Peyer's patch (tissue), 4 donors: ENCODE data around the gene SPDYC. TPM values are rescaled to one million over a fixed set of nuclear protein-coding genes. Genes with fewer than 3 reads are reported as not detected.

ENCODE experiments used
- DNase-seq, 3 donors: peaks; one replicate each; pipeline ENCODE4 v3.0.0-alpha.2; 2017 to 2019
- H3K27ac ChIP-seq, 4 donors: fragments of 200-600 bp; sonication (generic); one replicate each; pipeline ENCODE4 v1.5.1; 2016 to 2019
- H3K27me3 ChIP-seq, 2 donors: fragments of 200-600 bp; sonication (generic); one replicate each; pipeline ENCODE4 v1.5.1; 2019
- H3K36me3 ChIP-seq, 3 donors: fragments of 200-600 bp; sonication (generic); one replicate each; pipeline ENCODE4 v1.5.1; 2016 to 2019
- H3K4me1 ChIP-seq, 4 donors: fragments of 200-600 bp; sonication (generic); one replicate each; pipeline ENCODE4 v1.5.1; 2016 to 2019
- H3K4me3 ChIP-seq, 4 donors: fragments of 200-600 bp; sonication (generic); 1 replicate in 3 of 4; 2 replicates in 1 of 4; pipeline ENCODE4 v1.5.1; 2016 to 2019; ENCODE audit warnings: mild to moderate bottlenecking in 1 of 4
- H3K9me3 ChIP-seq, 4 donors: fragments of 200-600 bp; sonication (generic); one replicate each; pipeline ENCODE4 v1.5.1; 2016 to 2019; ENCODE audit warnings: mild to moderate bottlenecking in 1 of 4
- POLR2A ChIP-seq, 2 donors: fragments of 450-650 bp; IDR thresholded peaks; one replicate each; pipeline ENCODE4 v1.5.1; 2017; ENCODE audit warnings: antibody characterized with exemption in 2 of 2, mild to moderate bottlenecking in 2 of 2, moderate library complexity in 2 of 2
- total RNA-seq, 4 donors: library from RNA; depleted of rRNA; stranded (reverse); fragments of >200 nt; gene quantifications; one replicate each; pipeline ENCODE4 v1.1.0, GENCODE V29; 2016
- TF ChIP-seq, protein P1 (sequence below), 6 experiments: fragments of 450-650 bp in 4 of 6; fragments of 200-600 bp in 2 of 6; sonication (generic) in 1 of 6; IDR thresholded peaks; one replicate each; pipeline ENCODE4 v1.5.1; 2017 to 2019; ENCODE audit warnings: antibody characterized with exemption in 6 of 6, mild to moderate bottlenecking in 3 of 6, moderate library complexity in 1 of 6

SPDYC gene
- total RNA-seq, 4 donors from 2014 or later = not detected

- H3K27ac ChIP-seq = no peak overlapping the region
- TF ChIP-seq, protein P1, sequence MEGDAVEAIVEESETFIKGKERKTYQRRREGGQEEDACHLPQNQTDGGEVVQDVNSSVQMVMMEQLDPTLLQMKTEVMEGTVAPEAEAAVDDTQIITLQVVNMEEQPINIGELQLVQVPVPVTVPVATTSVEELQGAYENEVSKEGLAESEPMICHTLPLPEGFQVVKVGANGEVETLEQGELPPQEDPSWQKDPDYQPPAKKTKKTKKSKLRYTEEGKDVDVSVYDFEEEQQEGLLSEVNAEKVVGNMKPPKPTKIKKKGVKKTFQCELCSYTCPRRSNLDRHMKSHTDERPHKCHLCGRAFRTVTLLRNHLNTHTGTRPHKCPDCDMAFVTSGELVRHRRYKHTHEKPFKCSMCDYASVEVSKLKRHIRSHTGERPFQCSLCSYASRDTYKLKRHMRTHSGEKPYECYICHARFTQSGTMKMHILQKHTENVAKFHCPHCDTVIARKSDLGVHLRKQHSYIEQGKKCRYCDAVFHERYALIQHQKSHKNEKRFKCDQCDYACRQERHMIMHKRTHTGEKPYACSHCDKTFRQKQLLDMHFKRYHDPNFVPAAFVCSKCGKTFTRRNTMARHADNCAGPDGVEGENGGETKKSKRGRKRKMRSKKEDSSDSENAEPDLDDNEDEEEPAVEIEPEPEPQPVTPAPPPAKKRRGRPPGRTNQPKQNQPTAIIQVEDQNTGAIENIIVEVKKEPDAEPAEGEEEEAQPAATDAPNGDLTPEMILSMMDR (IDR thresholded peaks at IDR 0.05) = no peak
- TF ChIP-seq POLR2A (IDR thresholded peaks at IDR 0.05) = no peak
- no peak for DNase-seq
Measured at GRCh38 chr11:65157336-65157735, 12.7 kb upstream of the SPDYC start.

DNA sequence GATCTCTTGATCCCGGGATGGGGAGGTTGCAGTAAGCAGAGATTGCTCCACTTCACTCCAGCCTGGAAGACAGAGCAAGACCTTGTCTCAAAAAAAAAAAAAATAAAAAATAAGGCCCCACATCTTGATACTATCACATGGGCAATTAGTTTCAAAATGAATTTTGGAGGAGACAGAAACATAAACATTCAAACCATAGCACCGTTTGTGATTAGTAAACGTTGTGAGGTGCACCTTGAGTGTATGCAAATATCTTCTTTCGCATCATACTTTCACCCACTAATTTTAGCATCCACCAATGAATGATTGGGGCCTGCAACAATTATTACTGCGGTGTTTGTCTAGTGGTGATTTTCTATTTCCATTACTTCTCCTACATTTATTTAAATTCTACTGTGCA, 11.0 kb upstream of the SPDYC start:
- Histone ChIP-seq H3K27ac (no peak overlapping the region), H3K4me1 (no peaks in the 10 kb centered on the region), H3K4me3 (no peak overlapping the region), H3K36me3 (no peaks in the 10 kb centered on the region), H3K9me3 (no peaks in the 10 kb centered on the region), H3K27me3 (no peaks in the 10 kb centered on the region)
- TF ChIP-seq, protein P1 (IDR thresholded peaks at IDR 0.05) = no peak
- no peak for TF ChIP-seq POLR2A (IDR thresholded peaks at IDR 0.05)
- DNase-seq = no peak

More at GRCh38 chr11:65157336-65157735, 12.7 kb upstream of the SPDYC start:
- H3K4me3 ChIP-seq = no peak overlapping the region
- no peaks in the 10 kb centered on the region for H3K27me3 ChIP-seq
- no peaks in the 10 kb centered on the region for H3K9me3 ChIP-seq
- H3K36me3 ChIP-seq = no peaks in the 10 kb centered on the region
- no peaks in the 10 kb centered on the region for H3K4me1 ChIP-seq

GRCh38 chr11:65160643-65161042, 9.4 kb upstream of the SPDYC start:
- no peaks in the 10 kb centered on the region for H3K4me1 ChIP-seq
- no peak for TF ChIP-seq POLR2A (IDR thresholded peaks at IDR 0.05)
- TF ChIP-seq, protein P1 (IDR thresholded peaks at IDR 0.05) = no peak

GRCh38 chr11:65163684-65164083, 6.3 kb upstream of the SPDYC start:
- no peaks in the 10 kb centered on the region for H3K36me3 ChIP-seq
- no peak for TF ChIP-seq POLR2A (IDR thresholded peaks at IDR 0.05)
- TF ChIP-seq, protein P1 (IDR thresholded peaks at IDR 0.05) = no peak
- no peaks in the 10 kb centered on the region for H3K9me3 ChIP-seq
- H3K4me3 ChIP-seq = no peak overlapping the region
- no peak for DNase-seq
- no peak overlapping the region for H3K27ac ChIP-seq
- no peaks in the 10 kb centered on the region for H3K4me1 ChIP-seq
- H3K27me3 ChIP-seq = no peaks in the 10 kb centered on the region

More at GRCh38 chr11:65160643-65161042, 9.4 kb upstream of the SPDYC start:
- no peak overlapping the region for H3K4me3 ChIP-seq
- no peak for DNase-seq
- no peak overlapping the region for H3K27ac ChIP-seq
- no peaks in the 10 kb centered on the region for H3K9me3 ChIP-seq
- H3K36me3 ChIP-seq = no peaks in the 10 kb centered on the region
- H3K27me3 ChIP-seq = no peaks in the 10 kb centered on the region

DNA sequence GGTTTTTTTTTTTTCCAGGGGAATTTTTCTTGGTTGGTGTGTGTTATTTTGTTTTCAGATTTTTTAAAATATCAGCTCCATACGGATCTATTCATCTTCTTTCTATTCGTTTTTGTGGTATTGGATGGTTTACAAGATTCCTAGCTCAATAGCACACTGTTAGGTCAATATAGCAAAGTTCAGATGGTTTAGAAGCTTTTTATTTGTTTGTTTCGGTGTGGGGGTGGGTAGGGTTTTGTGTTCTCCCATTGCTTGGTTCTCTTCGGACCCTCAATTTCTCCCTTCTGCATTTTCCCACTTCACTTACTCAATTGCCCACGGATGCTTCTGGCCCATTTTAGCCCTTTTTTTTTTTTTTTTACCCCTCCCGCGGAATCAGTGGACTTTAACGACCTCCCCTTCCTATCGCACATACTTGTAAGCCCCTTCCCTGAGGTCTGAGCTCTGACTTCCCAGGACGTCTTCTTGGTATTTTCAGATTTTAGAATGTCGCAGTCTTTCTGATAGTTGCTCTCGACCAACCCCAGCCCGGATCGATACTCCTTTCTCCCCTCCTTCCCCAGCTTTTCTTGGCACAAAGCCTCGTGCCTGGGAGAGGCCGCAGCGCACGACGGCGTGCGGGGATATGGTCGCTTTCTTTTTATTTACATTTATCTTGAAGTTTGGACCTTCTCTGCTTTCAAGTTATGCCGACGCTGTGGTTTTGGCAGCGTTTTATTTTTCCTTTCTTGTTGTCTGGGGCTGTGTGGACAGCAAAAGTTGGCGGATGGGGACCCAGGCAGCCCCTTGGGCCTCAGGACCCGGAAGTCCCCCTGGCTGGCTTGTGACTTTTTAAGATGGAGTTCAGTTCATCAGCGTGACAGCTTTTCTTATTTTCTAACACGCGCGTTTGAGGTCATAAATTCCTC, 4.4 kb upstream of the SPDYC start:
- TF ChIP-seq POLR2A (IDR thresholded peaks at IDR 0.05) = no peak
- TF ChIP-seq, protein P1 (IDR thresholded peaks at IDR 0.05) = no peak
- H3K27ac ChIP-seq = peak overlapping the region in 1 of 4 donors; percentile 33
- peak in 2 of 3 donors; percentile 49 to 68 for DNase-seq
- H3K4me1 ChIP-seq = no peaks in the 10 kb centered on the region
- H3K9me3 ChIP-seq = no peaks in the 10 kb centered on the region
- no peaks in the 10 kb centered on the region for H3K36me3 ChIP-seq
- no peaks in the 10 kb centered on the region for H3K27me3 ChIP-seq
- peak overlapping the region in 3 of 4 donors; percentile 1 to 42 (median 32) for H3K4me3 ChIP-seq
